Stimulated activated CD4-positive, alpha-beta T cell treated with anti-CD3 and anti-CD28 coated beads, Interleukin-4, amount 100 ng/mL, for 24 hours (primary cell): ENCODE results near the gene RBM3.

Experiments used
- DNase-seq: peaks from one replicate; pipeline ENCODE4 v3.0.0-alpha.2; 2020

Gene RBM3

GRCh38 chrX:48626401-48627298, 52.4 kb downstream of the RBM3 start:
- no peak for DNase-seq
